Hepatocyte (in vitro differentiated cells): ENCODE results near the gene KLKB1. TPM values are rescaled to one million over a fixed set of nuclear protein-coding genes. Genes with fewer than 3 reads are reported as not detected.
"Not testable (repeated sequence)": the region's sequence is repeated elsewhere in the genome, so short reads cannot be mapped to it uniquely, and the experiment has no call there.

Source experiments
- DNase-seq: peaks from one replicate; pipeline ENCODE4 v3.0.0-alpha.2; 2016; ENCODE audit warnings: low spot score
- H2AFZ ChIP-seq: fragments of 200-600 bp; sonication (generic); 2 replicates; pipeline ENCODE4 v1.6.0; 2016; ENCODE audit warnings: antibody characterized with exemption, mild to moderate bottlenecking
- H3K27ac ChIP-seq: fragments of 200-600 bp; sonication (generic); 2 replicates; pipeline ENCODE4 v1.5.1; 2016; ENCODE audit warnings: mild to moderate bottlenecking
- H3K27me3 ChIP-seq: fragments of 200-600 bp; sonication (generic); 2 replicates; pipeline ENCODE4 v1.6.1; 2016
- H3K36me3 ChIP-seq: fragments of 200-600 bp; sonication (generic); replicated peaks from 2 replicates; pipeline ENCODE4 v1.5.1; 2016; ENCODE audit warnings: low read depth; ENCODE audit not compliant: insufficient read depth
- H3K4me1 ChIP-seq: fragments of 200-600 bp; sonication (generic); 2 replicates; pipeline ENCODE4 v1.5.1; 2016; ENCODE audit warnings: mild to moderate bottlenecking, moderate library complexity; ENCODE audit not compliant: insufficient read depth
- H3K4me2 ChIP-seq: fragments of 200-600 bp; sonication (generic); 2 replicates; pipeline ENCODE4 v1.6.0; 2016
- H3K4me3 ChIP-seq: fragments of 200-600 bp; sonication (generic); 2 replicates; pipeline ENCODE4 v1.5.1; 2016; ENCODE audit warnings: mild to moderate bottlenecking
- H3K79me2 ChIP-seq: fragments of 200-600 bp; sonication (generic); 2 replicates; pipeline ENCODE4 v1.6.0; 2017; ENCODE audit warnings: mild to moderate bottlenecking
- H3K9me2 ChIP-seq: fragments of 200-600 bp; sonication (generic); replicated peaks from 2 replicates; pipeline ENCODE4 v1.6.0; 2017; ENCODE audit warnings: mild to moderate bottlenecking; ENCODE audit not compliant: insufficient read depth
- H3K9me3 ChIP-seq: fragments of 200-600 bp; sonication (generic); 2 replicates; pipeline ENCODE4 v1.5.1; 2016; ENCODE audit warnings: low read depth, mild to moderate bottlenecking
- H4K20me1 ChIP-seq: fragments of 200-600 bp; sonication (generic); 2 replicates; pipeline ENCODE4 v1.6.0; 2016; ENCODE audit warnings: mild to moderate bottlenecking; ENCODE audit not compliant: insufficient read depth, poor library complexity, severe bottlenecking
- EZH2 ChIP-seq: fragments of 200-600 bp; sonication (generic); IDR thresholded peaks from 2 replicates; pipeline ENCODE4 v1.6.1; 2016; ENCODE audit warnings: antibody characterized with exemption, mild to moderate bottlenecking, borderline replicate concordance
- EZH2phosphoT487 ChIP-seq: fragments of 200-600 bp; sonication (generic); IDR thresholded peaks from one replicate; pipeline ENCODE4 v1.6.1; 2018; ENCODE audit warnings: antibody characterized with exemption, mild to moderate bottlenecking, low read depth, moderate library complexity; ENCODE audit not compliant: unreplicated experiment, severe bottlenecking
- whole genome bisulfite sequencing: methylation state at CpG from one replicate; pipeline ENCODE4 v1.1.6; 2016; ENCODE audit warnings: low lambda C conversion rate; ENCODE audit errors: missing lambda C conversion rate; 5-methylcytosine and 5-hydroxymethylcytosine counted together
- polyA plus RNA-seq: library from polyadenylated mRNA; unstranded; fragments of >200 nt; fragmentation: Nextera tagmentation; extraction: Ambion mirVana; gene quantifications from 2 replicates; pipeline ENCODE4 v1.2.1, GENCODE V29; 2016
- total RNA-seq: library from RNA; depleted of rRNA; stranded (reverse); fragments of >200 nt; gene quantifications from 2 replicates; pipeline ENCODE4 v1.2.3, GENCODE V29; 2014
- TF ChIP-seq, protein P1 (sequence below): fragments of 200-600 bp; sonication (generic); IDR thresholded peaks from 2 replicates; pipeline ENCODE4 v1.5.1; 2016; ENCODE audit warnings: antibody characterized with exemption, mild to moderate bottlenecking; ENCODE audit not compliant: poor library complexity

The KLKB1 gene
- total and polyA plus RNA-seq, 2 experiments from 2014 or later = 8.8 to 20.3 TPM

DNA sequence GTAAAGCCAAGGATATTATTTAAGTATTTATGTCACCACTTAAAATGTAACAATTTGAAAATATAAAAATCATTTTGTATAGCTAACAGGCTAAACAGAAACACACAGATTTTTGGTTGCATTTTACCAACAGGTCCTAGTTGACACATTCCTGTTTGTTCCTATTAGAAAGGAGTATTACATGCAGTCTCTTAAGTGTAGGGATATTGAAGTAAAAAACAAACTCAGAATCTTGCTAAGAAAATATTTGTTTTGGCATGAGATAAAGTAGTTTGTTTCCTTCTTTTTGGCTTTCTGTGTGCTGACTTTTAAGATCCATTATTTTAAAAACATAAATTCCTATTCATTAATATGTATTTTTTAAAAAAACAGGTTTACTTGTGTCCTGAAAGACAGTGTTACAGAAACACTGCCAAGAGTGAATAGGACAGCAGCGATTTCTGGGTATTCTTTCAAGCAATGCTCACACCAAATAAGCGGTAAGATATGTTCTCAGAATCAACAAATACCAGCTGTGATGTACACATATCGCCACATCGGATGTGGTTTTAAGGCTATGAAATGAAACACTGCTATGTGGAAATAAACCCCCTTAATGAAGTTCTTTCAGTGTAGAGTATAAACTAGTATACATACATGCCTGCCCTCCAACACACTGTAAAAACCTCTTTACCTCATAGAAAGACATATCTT lies 45.5 kb downstream of the KLKB1 start:
- H3K27ac ChIP-seq = no peak overlapping the region
- WGBS = 82% methylated on average over 4 of the region's 4 CpGs
- H3K79me2 ChIP-seq = no peaks in the 10 kb centered on the region
- no peaks in the 10 kb centered on the region for H3K27me3 ChIP-seq
- no peaks in the 10 kb centered on the region for H3K36me3 ChIP-seq
- H3K9me2 ChIP-seq = no peaks in the 10 kb centered on the region
- H3K4me3 ChIP-seq = no peak overlapping the region
- H4K20me1 ChIP-seq = no peaks in the 10 kb centered on the region
- H3K9me3 ChIP-seq = no peaks in the 10 kb centered on the region
- no peaks in the 10 kb centered on the region for H3K4me1 ChIP-seq
- no peak overlapping the region for H3K4me2 ChIP-seq
- no peak overlapping the region for H2AFZ ChIP-seq
- DNase-seq = no peak
- no peak for TF ChIP-seq EZH2
- TF ChIP-seq, protein P1, sequence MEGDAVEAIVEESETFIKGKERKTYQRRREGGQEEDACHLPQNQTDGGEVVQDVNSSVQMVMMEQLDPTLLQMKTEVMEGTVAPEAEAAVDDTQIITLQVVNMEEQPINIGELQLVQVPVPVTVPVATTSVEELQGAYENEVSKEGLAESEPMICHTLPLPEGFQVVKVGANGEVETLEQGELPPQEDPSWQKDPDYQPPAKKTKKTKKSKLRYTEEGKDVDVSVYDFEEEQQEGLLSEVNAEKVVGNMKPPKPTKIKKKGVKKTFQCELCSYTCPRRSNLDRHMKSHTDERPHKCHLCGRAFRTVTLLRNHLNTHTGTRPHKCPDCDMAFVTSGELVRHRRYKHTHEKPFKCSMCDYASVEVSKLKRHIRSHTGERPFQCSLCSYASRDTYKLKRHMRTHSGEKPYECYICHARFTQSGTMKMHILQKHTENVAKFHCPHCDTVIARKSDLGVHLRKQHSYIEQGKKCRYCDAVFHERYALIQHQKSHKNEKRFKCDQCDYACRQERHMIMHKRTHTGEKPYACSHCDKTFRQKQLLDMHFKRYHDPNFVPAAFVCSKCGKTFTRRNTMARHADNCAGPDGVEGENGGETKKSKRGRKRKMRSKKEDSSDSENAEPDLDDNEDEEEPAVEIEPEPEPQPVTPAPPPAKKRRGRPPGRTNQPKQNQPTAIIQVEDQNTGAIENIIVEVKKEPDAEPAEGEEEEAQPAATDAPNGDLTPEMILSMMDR = no peak
- no peak for TF ChIP-seq EZH2phosphoT487

DNA sequence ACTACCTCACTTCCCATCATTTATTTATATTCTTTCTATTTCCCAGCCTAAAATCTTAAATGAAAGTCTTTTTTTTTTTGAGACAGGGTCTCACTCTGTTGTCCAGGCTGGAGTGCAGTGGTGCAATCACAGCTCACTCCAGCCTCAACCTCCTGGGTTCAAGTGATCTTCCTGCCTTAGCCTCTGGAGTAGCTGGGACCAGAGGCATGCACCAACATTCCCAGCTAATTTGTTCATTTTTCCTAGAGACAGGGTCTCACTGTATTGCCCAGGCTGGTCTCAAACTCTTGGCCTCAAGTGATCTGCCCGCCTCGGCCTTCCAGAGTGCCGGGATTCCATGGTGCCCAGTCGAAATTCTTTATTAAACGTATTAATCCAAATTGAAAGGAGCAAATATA lies 46.1 kb downstream of the KLKB1 start:
- DNase-seq, H3K27ac ChIP-seq: not testable (repeated sequence)

DNA sequence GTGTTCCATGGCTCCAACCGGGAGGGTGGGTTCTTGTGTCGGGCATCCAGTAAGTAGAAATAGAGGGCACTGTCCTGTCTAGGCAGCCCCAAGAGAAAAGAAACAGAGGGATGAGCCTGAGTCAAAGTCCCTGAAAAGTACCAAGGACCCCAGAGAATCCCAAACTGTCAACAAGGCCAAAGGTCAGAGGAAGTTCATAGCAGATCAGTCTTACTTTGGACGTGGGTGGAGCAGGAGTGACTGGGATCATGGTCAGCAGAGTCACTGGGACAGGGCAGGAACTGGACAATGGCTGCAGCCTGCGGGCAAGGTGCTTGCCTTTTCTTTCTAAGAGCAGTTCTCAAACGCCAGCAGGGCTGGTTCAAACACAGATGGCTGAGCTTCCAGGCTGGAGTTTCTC lies 56.0 kb downstream of the KLKB1 start:
- no peaks in the 10 kb centered on the region for H4K20me1 ChIP-seq
- WGBS = 81% methylated on average over 5 of the region's 5 CpGs
- no peak overlapping the region for H3K27ac ChIP-seq
- no peaks in the 10 kb centered on the region for H3K9me3 ChIP-seq
- H3K4me2 ChIP-seq = no peak overlapping the region
- no peaks in the 10 kb centered on the region for H3K36me3 ChIP-seq
- no peaks in the 10 kb centered on the region for H3K27me3 ChIP-seq
- H3K79me2 ChIP-seq = no peaks in the 10 kb centered on the region
- no peaks in the 10 kb centered on the region for H3K4me1 ChIP-seq
- H2AFZ ChIP-seq = no peak overlapping the region
- H3K9me2 ChIP-seq = no peaks in the 10 kb centered on the region
- no peak overlapping the region for H3K4me3 ChIP-seq
- TF ChIP-seq, protein P1 = no peak
- no peak for TF ChIP-seq EZH2phosphoT487
- TF ChIP-seq EZH2 = no peak
- no peak for DNase-seq

More for the DNA sequence above, 46.1 kb downstream of the KLKB1 start:
- H4K20me1 ChIP-seq, H3K36me3 ChIP-seq, H3K9me3 ChIP-seq, H3K79me2 ChIP-seq, H3K4me3 ChIP-seq, H3K4me1 ChIP-seq, H3K27me3 ChIP-seq, H3K9me2 ChIP-seq, H2AFZ ChIP-seq, H3K4me2 ChIP-seq: not testable (repeated sequence)
- 92% methylated on average over 5 of the region's 5 CpGs for WGBS

DNA sequence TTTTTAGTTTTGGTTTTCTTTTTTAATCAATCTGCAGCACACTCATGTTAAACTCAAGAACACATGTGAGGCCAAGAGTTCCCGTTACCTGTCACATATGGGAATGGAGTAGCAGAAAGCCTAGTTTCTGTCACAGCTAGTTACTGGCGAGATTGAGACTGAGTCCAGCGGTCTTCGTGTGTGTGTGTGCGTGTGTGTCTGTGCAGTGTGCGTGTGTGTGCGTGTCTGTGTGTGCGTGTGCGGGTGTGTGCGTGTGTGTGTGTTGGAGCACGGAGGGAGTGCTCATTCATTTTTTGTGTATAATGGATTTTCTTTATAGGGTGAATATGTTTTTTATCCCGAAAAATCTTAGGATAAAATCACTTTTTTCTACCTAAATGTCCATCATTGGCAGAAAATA lies 57.8 kb downstream of the KLKB1 start:
- Histone ChIP-seq H3K27me3 (no peaks in the 10 kb centered on the region), H3K27ac (no peak overlapping the region), H3K4me2 (no peak overlapping the region), H4K20me1 (no peaks in the 10 kb centered on the region), H3K9me3 (no peaks in the 10 kb centered on the region), H3K79me2 (no peaks in the 10 kb centered on the region), H2AFZ (no peak overlapping the region), H3K9me2 (no peaks in the 10 kb centered on the region), H3K4me3 (no peak overlapping the region), H3K36me3 (no peaks in the 10 kb centered on the region), H3K4me1 (no peaks in the 10 kb centered on the region)
- TF ChIP-seq EZH2phosphoT487 (no peak), EZH2 (no peak)
- TF ChIP-seq, protein P1 = no peak
- WGBS = 97% methylated on average over 12 of the region's 12 CpGs
- DNase-seq = no peak
